A549 (cell line): ENCODE results near the gene LYZL1. TPM values are rescaled to one million over a fixed set of nuclear protein-coding genes. Genes with fewer than 3 reads are reported as not detected.

ENCODE experiments used
- ATAC-seq, 2 experiments: fragments of 200-7000 bp in 1 of 2; fragments of >200 bp in 1 of 2; cut with Nextera tagmentation in 1 of 2; cut with Tn5 transposase in 1 of 2; 3 replicates each; pipeline versions ENCODE4 v1.8.0 to v1.9.1; 2018 to 2020; ENCODE audit warnings: mild to moderate bottlenecking in 1 of 2, moderate library complexity in 1 of 2
- CTCF ChIA-PET: fragments of 300-600 bp; sonication (Branson Sonifier 250); formaldehyde crosslinking; extraction: SDS; loops from one replicate; lab custom pipeline; 2021; ENCODE audit warnings: antibody characterized with exemption, inconsistent platforms; lab: Yijun Ruan, JAX
- POLR2A ChIA-PET: fragments of 350-600 bp; formaldehyde crosslinking; extraction: SDS; loops from one replicate; lab custom pipeline; 2021; ENCODE audit warnings: antibody characterized with exemption, inconsistent platforms; lab: Yijun Ruan, JAX
- DNase-seq, 2 experiments: peaks; one replicate each; pipeline versions ENCODE4 v3.0.0 to v3.0.0-alpha.2; 2011 to 2016; ENCODE audit warnings: low read depth in 1 of 2, low spot score in 1 of 2
- FAIRE-seq: peaks from 2 replicates; lab custom pipeline; 2011; peaks lifted over from hg19 to GRCh38; lab: Jason Lieb, UNC
- H3K27ac ChIP-seq, 2 experiments: fragments of >200 bp; sonication (Bioruptor Twin); formaldehyde crosslinking; 3 replicates each; pipeline ENCODE4 v1.5.1; 2016 to 2017
- H3K4me1 ChIP-seq: fragments of >200 bp; sonication (Bioruptor Twin); formaldehyde crosslinking; 3 replicates; pipeline ENCODE4 v1.6.1; 2016
- H3K4me2 ChIP-seq: fragments of >200 bp; sonication (Bioruptor Twin); formaldehyde crosslinking; 3 replicates; pipeline ENCODE4 v1.6.1; 2016
- H3K4me3 ChIP-seq: fragments of >200 bp; sonication (Bioruptor Twin); formaldehyde crosslinking; 3 replicates; pipeline ENCODE4 v1.5.1; 2016
- H3K9me3 ChIP-seq: fragments of >200 bp; sonication (Bioruptor Twin); formaldehyde crosslinking; 3 replicates; pipeline ENCODE4 v1.6.1; 2016
- CBX2 ChIP-seq: fragments of 200-600 bp; sonication (generic); IDR thresholded peaks from 2 replicates; pipeline ENCODE4 v1.6.1; 2016; ENCODE audit warnings: low read depth, mild to moderate bottlenecking, borderline replicate concordance
- CEBPB ChIP-seq, 2 experiments: fragments of >200 bp in 1 of 2; sonication (Bioruptor Twin) in 1 of 2; formaldehyde crosslinking in 1 of 2; IDR thresholded peaks; 2 replicates each; pipeline ENCODE4 v1.6.1; 2012 to 2016
- CHD2 ChIP-seq: fragments of 150-350 bp; IDR thresholded peaks from 2 replicates; pipeline ENCODE4 v1.6.1; 2014; ENCODE audit warnings: low read length; ENCODE audit not compliant: partially characterized antibody
- CHD4 ChIP-seq: fragments of 200-600 bp; sonication (generic); IDR thresholded peaks from 2 replicates; pipeline ENCODE4 v1.6.1; 2016; ENCODE audit warnings: antibody characterized with exemption, mild to moderate bottlenecking, borderline replicate concordance
- EHF ChIP-seq: fragments of 250-450 bp; sonication (Bioruptor Pico); IDR thresholded peaks from 2 replicates; pipeline ENCODE4 v1.5.0; 2020; ENCODE audit warnings: mild to moderate bottlenecking
- EHMT2 ChIP-seq: fragments of 200-600 bp; sonication (generic); IDR thresholded peaks from 2 replicates; pipeline ENCODE4 v1.6.1; 2016; ENCODE audit warnings: antibody characterized with exemption, low read depth, mild to moderate bottlenecking, moderate library complexity
- ELK1 ChIP-seq: fragments of 150-350 bp; IDR thresholded peaks from 2 replicates; pipeline ENCODE4 v1.6.1; 2014; ENCODE audit warnings: low read depth, mild to moderate bottlenecking, low read length
- FOSB ChIP-seq: fragments of 250-450 bp; sonication (Bioruptor Pico); IDR thresholded peaks from 2 replicates; pipeline ENCODE4 v1.5.0; 2020; ENCODE audit warnings: mild to moderate bottlenecking, moderate library complexity
- HOXA7 ChIP-seq: fragments of 250-450 bp; sonication (Bioruptor Pico); IDR thresholded peaks from 2 replicates; pipeline ENCODE4 v1.5.0; 2020; ENCODE audit warnings: mild to moderate bottlenecking, moderate library complexity
- HOXB13 ChIP-seq: fragments of 250-450 bp; sonication (Bioruptor Pico); IDR thresholded peaks from 2 replicates; pipeline ENCODE4 v1.5.0; 2020; ENCODE audit warnings: low read depth, mild to moderate bottlenecking, moderate library complexity
- KDM5A ChIP-seq: fragments of 200-600 bp; sonication (generic); IDR thresholded peaks from 2 replicates; pipeline ENCODE4 v1.6.1; 2016; ENCODE audit warnings: antibody characterized with exemption, mild to moderate bottlenecking
- MAFK ChIP-seq: fragments of 450-650 bp; IDR thresholded peaks from 2 replicates; pipeline ENCODE4 v1.6.1; 2014; ENCODE audit not compliant: partially characterized antibody
- MYC ChIP-seq: IDR thresholded peaks from 2 replicates; pipeline ENCODE4 v1.6.1; 2012; ENCODE audit warnings: mild to moderate bottlenecking, inconsistent platforms, low read length, improper control_type of control experiment, borderline replicate concordance
- NR3C1 ChIP-seq: fragments of >200 bp; sonication (Bioruptor Twin); formaldehyde crosslinking; IDR thresholded peaks from 3 replicates; pipeline ENCODE4 v1.6.1; 2017
- RARB ChIP-seq: fragments of 250-450 bp; sonication (Bioruptor Pico); IDR thresholded peaks from 2 replicates; pipeline ENCODE4 v1.8.0; 2021; ENCODE audit warnings: mild to moderate bottlenecking, moderate library complexity
- RCOR1 ChIP-seq: fragments of 150-350 bp; IDR thresholded peaks from 2 replicates; pipeline ENCODE4 v1.6.1; 2014; ENCODE audit warnings: antibody characterized with exemption, low read length, low read depth
- SREBF2 ChIP-seq: fragments of 450-650 bp; IDR thresholded peaks from 2 replicates; pipeline ENCODE4 v1.6.1; 2014; ENCODE audit warnings: mild to moderate bottlenecking, moderate library complexity
- TFCP2L1 ChIP-seq: fragments of 250-450 bp; sonication (Bioruptor Pico); IDR thresholded peaks from 2 replicates; pipeline ENCODE4 v1.5.0; 2021; ENCODE audit warnings: mild to moderate bottlenecking
- ZC3H11A ChIP-seq: fragments of 450-650 bp; IDR thresholded peaks from 2 replicates; pipeline ENCODE4 v1.6.1; 2014; ENCODE audit warnings: antibody characterized with exemption, mild to moderate bottlenecking
- ZNF302 ChIP-seq: fragments of 250-450 bp; sonication (Bioruptor Pico); IDR thresholded peaks from 2 replicates; pipeline ENCODE4 v1.9.0; 2021; ENCODE audit warnings: inconsistent platforms, mild to moderate bottlenecking, moderate library complexity
- WGBS: methylation state at CpG from one replicate; pipeline ENCODE4 v1.1.6; 2017; ENCODE audit errors: missing lambda C conversion rate; 5-methylcytosine and 5-hydroxymethylcytosine counted together
- polyA plus RNA-seq, 4 experiments: library from polyadenylated mRNA; depleted of rRNA in 3 of 4; stranded (reverse); fragments of >200 nt; fragmentation: RNase III in 1 of 4; extraction: RNeasy Plus Mini Kit Qiagen cat#74134 plus additional on column Dnase treatment in 1 of 4; gene quantifications; 2 replicates in 3 of 4; 3 replicates in 1 of 4; pipeline ENCODE4 v1.2.3, GENCODE V29; 2011 to 2017
- TF ChIP-seq, protein P1 (sequence below): fragments of 450-650 bp; IDR thresholded peaks from 2 replicates; pipeline ENCODE4 v1.6.1; 2014; ENCODE audit warnings: antibody characterized with exemption
- TF ChIP-seq, protein P2 (sequence below): fragments of >200 bp; sonication (Bioruptor Twin); formaldehyde crosslinking; IDR thresholded peaks from 3 replicates; pipeline ENCODE4 v1.6.1; 2016
- TF ChIP-seq, protein P3 (sequence below): fragments of >200 bp; sonication (Bioruptor Twin); formaldehyde crosslinking; IDR thresholded peaks from 3 replicates; pipeline ENCODE4 v1.5.1; 2016
- TF ChIP-seq, protein P4 (sequence below): fragments of 200-600 bp; sonication (generic); IDR thresholded peaks from 2 replicates; pipeline ENCODE4 v1.6.1; 2016; ENCODE audit warnings: antibody characterized with exemption, mild to moderate bottlenecking, moderate library complexity

Gene LYZL1
- polyA plus RNA-seq, 2 of the 4 experiments (the other 2 are of a cell fraction) = not detected

DNA sequence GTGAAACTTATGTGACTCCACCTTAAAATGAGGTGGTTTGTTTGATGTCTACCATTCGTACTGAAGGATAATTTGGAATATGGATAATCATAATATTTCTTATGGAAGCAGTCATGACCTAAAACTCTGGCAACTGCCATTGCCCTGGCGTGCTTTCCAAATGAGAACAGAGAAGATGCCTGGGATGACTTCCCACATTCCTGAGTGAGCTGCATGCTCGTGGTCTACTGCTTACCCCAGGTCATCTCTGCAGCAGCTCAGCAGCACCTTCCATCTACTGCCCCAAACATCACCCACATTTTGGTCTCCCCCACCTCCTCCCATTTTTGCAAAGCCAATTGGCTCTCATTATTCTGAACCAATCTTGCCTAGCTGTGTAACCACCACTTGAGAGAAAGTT, 40.1 kb downstream of the LYZL1 start:
- CTCF ChIA-PET = interaction anchor here (0.7 to 2.1 kb wide), 3 partner anchors 25 to 665 kb away, joined by 3 to 9 read pairs (median 3); no protein-coding TSS in a partner anchor
- H3K4me1 ChIP-seq = peaks cover 16% of the 10 kb centered on the region; the same call in 2 of the 3 replicates
- no peak for DNase-seq
- TF ChIP-seq CBX2 = no peak
- TF ChIP-seq CHD4 = no peak
- TF ChIP-seq ZNF302 (CRISPR knock-in tag) = no peak
- TF ChIP-seq RCOR1 = no peak
- TF ChIP-seq ZC3H11A = no peak
- no peak for TF ChIP-seq RARB (CRISPR knock-in tag)
- no peak for TF ChIP-seq SREBF2
- TF ChIP-seq CHD2 = no peak
- no peak for TF ChIP-seq HOXB13 (CRISPR knock-in tag)
- TF ChIP-seq TFCP2L1 (CRISPR knock-in tag) = no peak
- TF ChIP-seq, protein P1, sequence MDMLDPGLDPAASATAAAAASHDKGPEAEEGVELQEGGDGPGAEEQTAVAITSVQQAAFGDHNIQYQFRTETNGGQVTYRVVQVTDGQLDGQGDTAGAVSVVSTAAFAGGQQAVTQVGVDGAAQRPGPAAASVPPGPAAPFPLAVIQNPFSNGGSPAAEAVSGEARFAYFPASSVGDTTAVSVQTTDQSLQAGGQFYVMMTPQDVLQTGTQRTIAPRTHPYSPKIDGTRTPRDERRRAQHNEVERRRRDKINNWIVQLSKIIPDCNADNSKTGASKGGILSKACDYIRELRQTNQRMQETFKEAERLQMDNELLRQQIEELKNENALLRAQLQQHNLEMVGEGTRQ = no peak
- TF ChIP-seq KDM5A = no peak
- no peak for TF ChIP-seq EHMT2
- TF ChIP-seq, protein P2, sequence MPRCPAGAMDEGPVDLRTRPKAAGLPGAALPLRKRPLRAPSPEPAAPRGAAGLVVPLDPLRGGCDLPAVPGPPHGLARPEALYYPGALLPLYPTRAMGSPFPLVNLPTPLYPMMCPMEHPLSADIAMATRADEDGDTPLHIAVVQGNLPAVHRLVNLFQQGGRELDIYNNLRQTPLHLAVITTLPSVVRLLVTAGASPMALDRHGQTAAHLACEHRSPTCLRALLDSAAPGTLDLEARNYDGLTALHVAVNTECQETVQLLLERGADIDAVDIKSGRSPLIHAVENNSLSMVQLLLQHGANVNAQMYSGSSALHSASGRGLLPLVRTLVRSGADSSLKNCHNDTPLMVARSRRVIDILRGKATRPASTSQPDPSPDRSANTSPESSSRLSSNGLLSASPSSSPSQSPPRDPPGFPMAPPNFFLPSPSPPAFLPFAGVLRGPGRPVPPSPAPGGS = no peak
- no peak for TF ChIP-seq MAFK
- H3K4me2 ChIP-seq = no peak overlapping the region
- no peak overlapping the region for H3K27ac ChIP-seq
- ATAC-seq = no peak
- 56% methylated on average over 3 of the region's 3 CpGs for WGBS
- no peak for FAIRE-seq
- POLR2A ChIA-PET = no interaction called here
- H3K4me3 ChIP-seq = no peak overlapping the region
- no peaks in the 10 kb centered on the region for H3K9me3 ChIP-seq

DNA sequence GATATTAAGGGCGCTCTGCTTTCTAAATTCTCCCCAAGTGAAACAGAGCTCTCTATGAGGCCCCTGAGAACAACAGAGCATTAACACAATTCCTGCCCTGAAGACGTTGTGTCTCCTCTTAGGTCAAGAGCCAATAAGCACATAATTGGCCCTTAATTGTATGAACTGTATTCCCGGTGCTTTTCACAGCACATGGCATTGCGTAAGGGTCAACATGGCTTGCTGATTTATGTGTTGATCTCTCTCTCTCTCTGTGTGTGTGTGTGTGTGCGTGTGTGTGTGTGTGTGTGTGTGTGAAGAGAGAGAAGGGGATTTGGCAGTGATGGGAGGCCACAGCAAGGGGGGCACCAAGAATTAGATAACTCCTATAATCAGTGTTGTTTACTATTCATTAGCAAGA, 40.5 kb downstream of the LYZL1 start:
- Histone ChIP-seq H3K9me3 (no peaks in the 10 kb centered on the region), H3K4me2 (no peak overlapping the region), H3K4me3 (no peak overlapping the region), H3K27ac (no peak overlapping the region), H3K4me1 (peaks cover 16% of the 10 kb centered on the region; the same call in 2 of the 3 replicates)
- ATAC-seq (no peak), DNase-seq (no peak), FAIRE-seq (no peak)
- POLR2A ChIA-PET = no interaction called here
- WGBS = 50% methylated on average over 5 of the region's 5 CpGs
- TF ChIP-seq FOSB (CRISPR knock-in tag) (no peak), TFCP2L1 (CRISPR knock-in tag) (no peak), NR3C1 (no peak), MYC (no peak), CHD4 (no peak), EHF (no peak), EHMT2 (no peak), KDM5A (no peak), CEBPB (IDR thresholded peaks at IDR 0.05) (no peak), SREBF2 (no peak), ELK1 (no peak), HOXA7 (CRISPR knock-in tag) (no peak)
- TF ChIP-seq, protein P2 = no peak
- TF ChIP-seq, protein P3, sequence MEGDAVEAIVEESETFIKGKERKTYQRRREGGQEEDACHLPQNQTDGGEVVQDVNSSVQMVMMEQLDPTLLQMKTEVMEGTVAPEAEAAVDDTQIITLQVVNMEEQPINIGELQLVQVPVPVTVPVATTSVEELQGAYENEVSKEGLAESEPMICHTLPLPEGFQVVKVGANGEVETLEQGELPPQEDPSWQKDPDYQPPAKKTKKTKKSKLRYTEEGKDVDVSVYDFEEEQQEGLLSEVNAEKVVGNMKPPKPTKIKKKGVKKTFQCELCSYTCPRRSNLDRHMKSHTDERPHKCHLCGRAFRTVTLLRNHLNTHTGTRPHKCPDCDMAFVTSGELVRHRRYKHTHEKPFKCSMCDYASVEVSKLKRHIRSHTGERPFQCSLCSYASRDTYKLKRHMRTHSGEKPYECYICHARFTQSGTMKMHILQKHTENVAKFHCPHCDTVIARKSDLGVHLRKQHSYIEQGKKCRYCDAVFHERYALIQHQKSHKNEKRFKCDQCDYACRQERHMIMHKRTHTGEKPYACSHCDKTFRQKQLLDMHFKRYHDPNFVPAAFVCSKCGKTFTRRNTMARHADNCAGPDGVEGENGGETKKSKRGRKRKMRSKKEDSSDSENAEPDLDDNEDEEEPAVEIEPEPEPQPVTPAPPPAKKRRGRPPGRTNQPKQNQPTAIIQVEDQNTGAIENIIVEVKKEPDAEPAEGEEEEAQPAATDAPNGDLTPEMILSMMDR = no peak
- TF ChIP-seq, protein P4, sequence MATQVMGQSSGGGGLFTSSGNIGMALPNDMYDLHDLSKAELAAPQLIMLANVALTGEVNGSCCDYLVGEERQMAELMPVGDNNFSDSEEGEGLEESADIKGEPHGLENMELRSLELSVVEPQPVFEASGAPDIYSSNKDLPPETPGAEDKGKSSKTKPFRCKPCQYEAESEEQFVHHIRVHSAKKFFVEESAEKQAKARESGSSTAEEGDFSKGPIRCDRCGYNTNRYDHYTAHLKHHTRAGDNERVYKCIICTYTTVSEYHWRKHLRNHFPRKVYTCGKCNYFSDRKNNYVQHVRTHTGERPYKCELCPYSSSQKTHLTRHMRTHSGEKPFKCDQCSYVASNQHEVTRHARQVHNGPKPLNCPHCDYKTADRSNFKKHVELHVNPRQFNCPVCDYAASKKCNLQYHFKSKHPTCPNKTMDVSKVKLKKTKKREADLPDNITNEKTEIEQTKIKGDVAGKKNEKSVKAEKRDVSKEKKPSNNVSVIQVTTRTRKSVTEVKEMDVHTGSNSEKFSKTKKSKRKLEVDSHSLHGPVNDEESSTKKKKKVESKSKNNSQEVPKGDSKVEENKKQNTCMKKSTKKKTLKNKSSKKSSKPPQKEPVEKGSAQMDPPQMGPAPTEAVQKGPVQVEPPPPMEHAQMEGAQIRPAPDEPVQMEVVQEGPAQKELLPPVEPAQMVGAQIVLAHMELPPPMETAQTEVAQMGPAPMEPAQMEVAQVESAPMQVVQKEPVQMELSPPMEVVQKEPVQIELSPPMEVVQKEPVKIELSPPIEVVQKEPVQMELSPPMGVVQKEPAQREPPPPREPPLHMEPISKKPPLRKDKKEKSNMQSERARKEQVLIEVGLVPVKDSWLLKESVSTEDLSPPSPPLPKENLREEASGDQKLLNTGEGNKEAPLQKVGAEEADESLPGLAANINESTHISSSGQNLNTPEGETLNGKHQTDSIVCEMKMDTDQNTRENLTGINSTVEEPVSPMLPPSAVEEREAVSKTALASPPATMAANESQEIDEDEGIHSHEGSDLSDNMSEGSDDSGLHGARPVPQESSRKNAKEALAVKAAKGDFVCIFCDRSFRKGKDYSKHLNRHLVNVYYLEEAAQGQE = no peak
- CTCF ChIA-PET = interaction anchor here (1.0 kb wide), 1 partner anchor 665 kb away, joined by 3 read pairs; no protein-coding TSS in a partner anchor
